NCI-H1436 treated with DMSO at 0.1 percent for 48 hours (cell line): ENCODE data around the gene FAF1.
A peak's percentile ranks its signal among the peaks of the same experiment; 100 is the strongest.
"Not testable (repeated sequence)": the region's sequence is repeated elsewhere in the genome, so short reads cannot be mapped to it uniquely, and the experiment has no call there.

Experiments
- DNase-seq: peaks from one replicate; lab custom pipeline; 2025; lab: John Stamatoyannopoulos, UW

Gene FAF1

DNA sequence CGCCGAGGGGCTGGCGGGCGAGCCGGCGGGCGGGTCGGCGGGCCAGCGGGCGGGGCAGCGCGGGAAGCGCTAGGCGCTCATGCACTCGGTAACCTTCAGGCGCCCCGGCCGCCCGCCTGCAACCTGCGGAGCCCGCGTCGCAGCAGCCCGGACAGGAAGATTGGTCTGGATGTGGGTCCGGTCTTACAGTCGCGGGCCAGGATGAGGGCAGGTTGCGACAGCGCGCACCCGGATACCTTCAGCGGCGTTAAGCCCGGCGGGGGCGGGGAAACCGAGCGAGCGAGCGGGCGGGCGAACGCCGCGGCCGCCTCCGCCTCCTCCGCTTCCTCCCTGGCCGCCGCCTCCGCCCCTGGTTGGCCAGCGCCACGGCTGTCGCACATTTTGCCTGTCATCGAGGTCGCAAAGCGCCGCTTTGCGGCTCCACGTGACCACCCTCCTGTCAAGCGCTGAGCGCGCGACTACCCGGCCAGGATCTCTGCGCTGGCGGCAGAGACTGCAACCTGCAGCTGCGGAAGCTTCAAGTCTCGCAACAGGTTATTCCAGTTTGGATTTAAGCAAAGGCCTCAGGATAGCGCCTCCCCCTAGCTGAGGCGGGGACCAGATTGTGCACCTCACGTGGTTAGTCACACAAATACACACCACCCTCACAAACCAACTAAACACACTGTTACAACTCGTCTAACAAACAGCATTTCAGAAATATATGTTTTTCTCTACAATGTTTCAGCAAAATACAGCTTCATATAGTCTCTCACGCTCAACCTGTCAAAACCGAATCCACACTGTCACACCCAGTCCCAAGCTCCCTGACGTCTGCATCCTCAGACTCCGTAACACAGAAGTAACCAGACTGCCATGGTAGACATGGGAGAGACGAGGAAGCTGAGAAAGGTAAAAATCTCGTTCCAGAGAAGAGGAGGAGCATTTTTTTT is at the start of gene FAF1:
TSS of gene FAF1 (minus strand) at position 355 of the 932 bp plus-strand sequence. CDS start 456 bp downstream, outside the sequence.
- peak; percentile 58 for DNase-seq

DNA sequence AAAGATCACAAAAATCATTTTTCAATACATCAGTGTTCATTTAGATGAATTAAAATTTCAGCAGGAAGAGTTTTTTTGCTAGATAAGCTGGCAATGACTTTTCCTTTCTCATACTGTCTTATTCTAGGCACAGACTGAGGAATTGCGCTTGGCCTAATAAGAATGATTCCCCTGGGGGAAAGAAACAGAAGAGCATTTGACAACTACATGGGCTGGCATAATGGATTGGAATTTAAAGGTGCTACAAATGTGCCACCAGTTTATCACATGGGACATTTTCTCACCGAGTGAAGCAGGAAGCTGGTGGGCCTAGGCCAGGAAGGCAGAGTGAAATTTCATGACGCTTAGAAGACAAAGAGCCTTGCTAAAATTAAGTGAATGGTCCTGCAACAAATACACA is 49.3 kb upstream of the FAF1 start:
- DNase-seq: no peak

- DNase-seq: not testable (repeated sequence)
Observed at GRCh38 chr1:51005549-51005948, 45.5 kb upstream of the FAF1 start.

GRCh38 chr1:51002516-51002915 is 42.4 kb upstream of the FAF1 start:
- no peak for DNase-seq

GRCh38 chr1:51000651-51001050 is 40.6 kb upstream of the FAF1 start:
- DNase-seq: no peak

DNA sequence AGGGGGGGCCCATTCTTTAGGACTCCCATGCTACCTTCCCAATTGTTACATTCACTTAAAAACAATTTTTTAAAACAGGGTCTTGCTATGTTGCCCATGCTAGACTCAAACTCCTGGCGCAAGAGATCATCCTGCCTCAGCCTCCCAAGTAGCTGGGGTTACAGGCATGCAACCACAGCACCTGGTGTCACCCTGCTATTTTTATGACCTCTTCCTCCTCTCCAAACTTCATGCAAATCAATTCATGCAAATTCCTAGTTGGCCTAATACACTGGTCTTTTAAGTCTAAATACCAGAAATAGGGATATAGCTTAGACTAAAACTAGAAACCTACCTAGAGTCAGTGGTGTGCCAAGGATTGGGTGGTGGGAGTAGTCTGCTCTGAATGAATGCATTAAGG is 40.1 kb upstream of the FAF1 start:
- no peak for DNase-seq

DNA sequence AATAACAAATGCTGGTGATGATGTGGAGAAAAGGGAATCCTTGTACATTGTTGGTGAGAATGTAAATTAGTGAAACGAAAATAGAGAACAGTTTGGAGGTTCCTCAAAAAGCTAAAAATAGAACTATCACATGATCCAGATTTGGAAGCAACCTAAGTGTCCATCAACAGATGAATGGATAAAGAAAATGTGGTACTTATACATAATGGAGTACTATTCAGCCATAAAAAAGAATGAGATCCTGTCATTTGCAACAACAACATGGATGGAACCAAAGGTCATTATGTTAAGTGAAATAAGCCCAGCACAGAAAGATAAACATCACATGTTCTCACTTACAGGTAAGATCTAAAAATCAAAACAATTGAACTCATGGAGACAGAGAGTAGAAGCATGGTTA is 39.3 kb upstream of the FAF1 start:
- not testable (repeated sequence) for DNase-seq

- DNase-seq: no peak
Observed at GRCh38 chr1:50996083-50996482, 36.0 kb upstream of the FAF1 start.

GRCh38 chr1:50995651-50996050 is 35.6 kb upstream of the FAF1 start:
- DNase-seq: no peak

GRCh38 chr1:50994997-50995396 is 34.9 kb upstream of the FAF1 start:
- DNase-seq: no peak

- no peak for DNase-seq
Observed at GRCh38 chr1:50993645-50994044, 33.6 kb upstream of the FAF1 start.

DNA sequence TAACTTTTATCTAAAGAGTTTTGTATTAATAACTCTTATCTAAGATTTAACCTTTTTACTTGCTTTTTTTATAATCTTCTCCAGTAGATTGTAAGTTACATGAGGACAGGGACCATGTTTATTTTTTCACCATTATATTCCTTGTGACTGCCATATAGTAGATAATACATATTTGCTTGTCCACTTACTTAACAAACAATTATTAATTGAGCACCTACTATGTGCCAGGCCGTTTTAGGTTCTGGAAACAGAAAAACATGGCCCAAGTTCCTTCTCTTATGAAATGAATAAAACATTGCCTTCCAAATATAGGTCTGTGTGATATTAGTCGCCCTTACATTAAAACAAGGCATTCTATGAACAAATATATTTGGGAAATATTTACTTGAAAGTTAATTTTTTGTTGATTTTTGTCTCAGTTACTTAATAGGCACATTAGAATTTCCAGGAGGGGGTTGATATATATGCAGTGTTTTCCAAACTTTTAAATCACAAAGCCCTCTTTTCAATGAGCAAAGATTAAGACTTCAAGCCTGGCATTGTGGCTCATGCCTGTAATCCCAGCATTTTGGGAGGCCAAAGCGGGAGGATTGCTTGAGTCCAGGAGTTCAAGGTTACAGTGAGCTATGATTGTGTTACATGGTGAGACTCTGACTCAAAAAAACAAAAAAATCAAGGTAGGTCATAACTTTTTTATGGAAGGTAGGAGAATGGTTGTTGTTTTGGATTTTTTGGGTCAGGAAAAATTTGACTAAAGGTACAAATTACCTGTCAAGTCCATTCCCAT is 32.7 kb upstream of the FAF1 start:
- DNase-seq: no peak

DNA sequence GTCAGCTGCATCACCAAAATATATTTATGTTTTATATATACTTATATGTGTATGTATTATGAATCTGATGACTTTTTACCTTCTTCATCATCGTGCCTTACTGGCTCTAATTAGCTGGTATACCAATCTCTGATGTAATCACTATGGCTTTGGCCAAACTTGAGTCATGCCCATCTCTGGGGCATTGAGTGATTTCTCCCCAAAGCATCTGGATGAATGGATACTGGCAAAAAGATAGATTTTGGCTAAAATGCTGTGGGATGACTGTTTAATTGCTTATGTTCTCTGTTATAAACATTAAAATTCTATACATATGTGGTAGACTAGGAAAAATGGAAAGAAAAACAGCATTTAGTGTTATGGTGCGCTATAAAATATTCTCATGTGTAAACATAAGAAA is 29.6 kb upstream of the FAF1 start:
- DNase-seq: no peak

GRCh38 chr1:50986653-50987052 is 26.6 kb upstream of the FAF1 start:
- DNase-seq: no peak

GRCh38 chr1:50985094-50985493 is 25.0 kb upstream of the FAF1 start:
- no peak for DNase-seq

DNA sequence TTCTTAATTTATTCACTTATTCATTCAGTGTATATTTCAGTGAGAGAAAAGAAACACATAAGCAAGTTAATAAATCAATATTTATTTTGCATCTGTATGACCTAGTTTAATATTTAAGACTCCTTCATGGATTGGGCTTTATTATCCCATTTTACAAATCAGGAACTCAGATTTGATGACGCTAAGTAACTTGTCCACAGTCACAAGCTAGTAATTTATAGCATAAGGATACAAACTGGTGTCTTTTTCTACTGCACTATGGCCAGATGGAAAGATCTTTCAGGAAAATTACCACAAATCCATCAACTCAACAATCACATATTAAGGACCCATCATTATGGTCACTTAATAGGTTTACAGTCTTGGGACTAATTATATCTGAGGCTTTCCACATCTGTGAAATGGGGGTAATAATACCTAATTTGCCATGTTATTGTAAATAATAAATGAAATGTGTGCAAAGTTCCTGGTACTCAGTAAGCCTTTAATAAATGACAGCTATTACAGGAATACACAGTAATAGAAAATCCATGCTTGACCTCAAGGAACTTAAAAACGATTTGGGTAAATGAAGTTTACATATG is 23.2 kb upstream of the FAF1 start:
- DNase-seq: no peak

DNA sequence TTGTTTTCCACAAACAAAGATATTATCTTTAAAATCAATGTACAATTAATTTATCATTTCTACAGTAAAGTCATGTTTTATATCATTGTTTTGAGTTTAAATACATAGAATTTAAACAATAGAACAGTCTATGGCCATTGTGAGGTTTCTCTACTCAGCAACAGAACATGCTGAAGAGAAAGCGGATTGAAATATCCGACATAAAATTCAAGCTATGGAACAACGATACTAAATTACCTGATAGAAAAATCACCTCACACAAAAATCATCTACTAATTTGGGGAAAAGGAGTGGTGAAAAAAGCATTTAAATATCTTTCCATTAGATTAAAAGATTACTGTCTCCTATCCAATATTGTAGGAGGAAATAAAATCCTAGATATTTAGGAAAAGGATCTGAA is 22.5 kb upstream of the FAF1 start:
- no peak for DNase-seq

- no peak for DNase-seq
Observed at GRCh38 chr1:50981741-50982140, 21.7 kb upstream of the FAF1 start.

DNA sequence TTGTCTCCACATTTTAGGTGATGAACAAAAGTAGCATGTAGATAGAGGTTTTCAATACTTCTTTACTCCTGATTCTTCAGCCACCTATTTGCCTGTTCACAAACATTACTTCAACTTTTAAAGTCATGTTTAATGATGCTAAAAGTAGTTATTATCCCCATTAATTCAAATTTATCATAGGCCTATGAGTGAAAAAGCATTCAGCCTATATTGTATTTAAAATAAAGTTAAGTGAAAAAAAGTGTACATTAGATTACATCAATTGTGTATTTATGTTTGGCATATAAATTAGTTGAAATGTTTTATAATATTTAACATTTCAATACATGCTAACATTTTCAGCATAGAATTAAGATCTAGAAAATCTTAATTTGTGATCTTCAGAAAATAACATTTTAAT is 20.4 kb upstream of the FAF1 start:
- DNase-seq: no peak

DNA sequence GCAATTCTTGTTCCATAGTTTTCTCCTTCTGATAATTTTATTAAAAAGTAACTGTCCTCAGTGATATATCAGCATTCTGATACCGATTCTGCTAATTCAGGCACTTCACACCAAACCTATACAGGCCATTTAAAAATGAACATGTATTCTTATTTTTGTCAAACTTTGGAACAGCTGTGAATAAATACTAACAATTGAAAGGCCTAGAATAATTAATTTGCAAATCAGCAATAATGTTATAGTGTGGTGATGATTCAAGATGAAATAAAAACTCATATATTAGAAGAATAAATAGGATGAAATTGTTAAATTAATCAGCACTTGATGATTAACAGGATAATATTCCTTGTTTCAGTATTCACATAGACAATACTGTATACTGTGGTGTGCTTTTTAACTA is 19.9 kb upstream of the FAF1 start:
- DNase-seq: no peak

GRCh38 chr1:50978852-50979781 is 19.1 kb upstream of the FAF1 start:
- no peak for DNase-seq
